HG03175 (cell line): Measurements from ENCODE around the gene DIS3L2.

Source experiments
- ATAC-seq: cut with Tn5 transposase; IDR thresholded peaks from one replicate; pipeline ENCODE4 v1.9.1; 2021; ENCODE audit warnings: mild to moderate bottlenecking, moderate library complexity; ENCODE audit not compliant: unreplicated experiment

The DIS3L2 gene

DNA sequence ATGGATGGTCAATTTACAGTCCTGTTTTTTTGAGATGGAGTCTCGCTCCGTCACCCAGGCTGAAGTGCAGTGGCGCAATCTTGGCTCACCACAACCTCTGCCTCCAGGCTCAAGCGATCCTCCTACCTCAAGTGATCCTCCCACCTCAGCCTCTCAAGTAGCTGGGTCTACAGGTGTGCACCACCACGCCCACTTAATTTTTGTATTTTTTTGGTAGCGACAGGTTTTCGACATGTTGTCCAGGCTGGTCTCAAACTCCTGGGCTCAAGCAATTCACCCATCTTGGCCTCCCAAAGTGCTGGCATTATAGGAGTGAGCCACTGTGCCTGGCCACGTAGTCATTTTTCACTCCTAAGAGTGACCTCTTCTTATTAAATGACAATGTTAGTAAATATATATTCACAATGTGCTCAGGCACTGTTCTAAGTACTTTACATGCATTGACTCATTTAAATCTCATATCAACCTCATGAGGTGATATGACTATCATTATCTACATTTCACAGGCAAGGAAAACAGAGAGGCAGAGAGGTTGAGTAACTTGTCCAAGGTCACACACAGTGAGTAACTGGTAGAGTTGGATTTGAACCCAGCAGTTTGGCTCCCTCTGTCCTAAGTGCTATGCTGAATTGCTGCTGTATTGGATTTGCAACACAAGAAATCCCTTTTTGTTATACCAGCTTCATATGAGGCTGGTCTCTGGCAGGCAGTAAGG lies 5.6 kb upstream of the DIS3L2 start:
- ATAC-seq = no peak

DNA sequence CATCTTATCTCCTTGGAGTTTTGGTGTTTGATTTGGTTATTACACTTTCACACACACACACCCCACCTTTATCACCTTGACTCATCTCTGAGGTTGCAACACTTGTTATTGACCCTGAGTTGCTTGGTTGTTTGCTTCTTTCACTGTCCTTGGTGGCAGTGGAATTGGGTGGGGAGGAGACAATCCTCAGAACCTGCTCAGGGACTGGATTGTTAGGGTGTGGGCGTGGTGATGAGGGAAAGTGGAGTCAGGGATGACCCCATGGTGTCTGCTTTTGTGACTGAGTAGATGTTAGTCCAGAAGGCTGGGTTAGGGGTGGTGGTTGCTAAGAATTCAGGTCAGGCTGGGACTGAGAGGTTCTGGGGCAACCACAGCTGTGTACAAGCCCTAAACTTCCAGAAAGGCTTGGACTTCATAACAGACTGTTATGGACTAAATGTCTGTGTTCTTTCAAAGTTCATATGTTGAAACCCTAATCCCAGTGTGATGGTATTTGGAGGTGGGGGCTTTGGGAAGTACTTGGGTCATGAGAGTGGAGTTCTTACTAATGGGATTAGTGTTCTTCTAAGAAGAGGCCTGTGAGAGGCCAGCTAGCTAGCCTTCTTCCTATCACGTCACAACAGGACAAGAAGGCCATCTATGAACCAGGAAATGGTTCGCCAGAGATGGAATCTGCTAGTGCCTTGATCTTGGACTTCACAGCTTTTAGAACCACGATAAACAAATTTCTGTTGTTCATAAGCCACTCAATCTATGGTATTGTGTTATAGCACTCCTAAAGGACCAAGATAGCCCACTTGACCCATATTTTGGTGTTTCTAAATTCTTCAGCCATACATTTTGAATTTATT lies 3.4 kb upstream of the DIS3L2 start:
- no peak for ATAC-seq

DNA sequence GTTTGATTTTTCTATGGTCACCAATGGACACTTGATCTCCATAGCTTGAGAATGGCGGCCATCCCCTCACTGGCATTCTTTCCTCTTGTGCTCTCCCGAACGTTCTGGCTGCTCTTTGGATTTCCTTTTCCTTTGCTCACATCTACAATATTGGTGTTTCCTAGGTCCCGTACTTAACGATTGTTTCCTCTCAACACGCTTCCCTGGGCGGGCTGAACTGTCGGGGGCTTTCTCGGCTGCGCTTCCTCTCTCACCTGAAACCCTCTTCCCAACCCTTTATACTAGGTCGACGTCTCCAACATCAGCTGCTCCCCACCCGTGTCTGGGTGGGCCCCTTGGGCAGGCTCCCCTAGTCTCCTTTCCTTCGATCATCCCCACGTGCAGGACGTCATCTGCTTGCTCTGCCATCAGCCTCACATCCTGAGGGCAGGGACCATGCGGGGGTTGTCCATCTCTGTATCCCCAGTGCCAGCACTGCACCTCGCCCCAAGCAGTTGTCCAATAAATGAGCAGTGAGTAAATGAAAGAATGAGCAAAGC lies 634 bp upstream of the DIS3L2 start:
- ATAC-seq = no peak

DNA sequence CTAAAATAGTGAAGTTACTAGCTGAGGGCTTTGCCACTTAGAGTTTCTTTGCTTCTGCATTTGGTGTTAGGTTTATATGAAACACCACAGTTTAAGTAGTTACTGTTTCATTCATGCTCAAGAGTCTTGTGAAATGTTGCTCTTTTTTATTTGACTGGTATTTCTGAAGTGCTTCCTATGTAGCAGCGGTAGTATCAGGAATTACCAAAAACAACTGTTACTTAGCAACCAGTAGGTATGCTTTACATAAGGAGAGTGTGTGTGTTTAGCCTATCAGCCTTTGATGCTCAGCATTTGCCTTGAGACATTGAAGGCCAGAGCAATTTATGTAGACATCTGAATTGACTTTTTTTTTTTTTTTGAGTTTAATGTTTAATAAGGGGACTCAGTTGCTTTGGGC lies 3.6 kb downstream of the DIS3L2 start:
- no peak for ATAC-seq

DNA sequence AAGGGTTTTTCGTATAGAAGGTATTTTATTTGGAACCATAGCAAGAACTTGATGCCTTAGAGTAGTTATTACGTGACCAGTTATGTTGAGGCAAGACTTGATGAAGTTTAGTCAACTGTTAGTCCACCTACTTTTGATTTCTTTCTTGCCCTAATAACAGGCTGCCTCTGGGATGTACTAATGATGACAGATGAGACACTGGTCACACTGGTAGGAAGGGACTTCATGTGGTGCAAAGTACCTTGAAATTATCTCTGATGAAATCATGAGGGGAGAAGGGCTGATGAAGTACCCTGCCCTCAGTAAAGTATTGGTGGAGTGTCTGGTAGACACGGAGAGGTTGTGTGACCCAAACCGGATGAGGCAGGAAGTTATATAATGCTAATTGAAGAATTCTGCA lies 5.4 kb downstream of the DIS3L2 start:
- ATAC-seq = no peak

DNA sequence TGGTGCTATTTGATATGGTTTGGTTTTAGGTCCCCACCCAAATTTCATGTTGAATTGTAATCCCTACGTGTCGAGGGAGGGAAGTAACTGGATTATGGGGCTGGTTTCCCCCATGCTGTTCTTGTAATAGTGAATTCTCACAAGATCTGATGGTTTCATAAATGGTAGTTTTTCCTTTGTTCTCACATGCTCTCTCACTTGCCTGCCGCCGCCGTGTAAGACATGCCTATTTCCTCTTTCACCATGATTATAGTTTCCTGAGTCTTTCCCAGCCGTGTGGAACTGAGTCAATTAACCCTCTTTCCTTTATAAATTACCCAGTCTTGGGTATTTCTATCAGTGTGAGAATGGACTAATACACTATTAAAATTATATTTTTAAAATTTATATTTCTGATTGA lies 7.3 kb downstream of the DIS3L2 start:
- no peak for ATAC-seq

DNA sequence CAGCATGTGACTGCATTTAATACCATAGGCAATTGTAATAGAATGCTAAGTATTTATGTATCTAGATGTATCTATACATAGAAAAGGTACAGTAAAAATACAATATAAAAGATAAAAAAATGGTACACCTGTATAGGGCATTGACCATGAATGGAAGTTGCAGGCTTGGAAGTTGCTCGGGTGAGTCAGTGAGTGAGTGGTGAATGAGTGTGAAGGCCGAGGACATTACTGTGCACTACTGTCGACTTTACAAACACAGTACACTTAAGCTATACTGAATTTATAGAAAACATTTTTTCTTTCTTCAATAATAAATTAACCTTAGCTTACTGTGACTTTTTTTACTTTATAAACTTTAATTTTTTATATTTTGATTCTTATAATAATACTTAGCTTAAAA lies 8.9 kb downstream of the DIS3L2 start:
- no peak for ATAC-seq

DNA sequence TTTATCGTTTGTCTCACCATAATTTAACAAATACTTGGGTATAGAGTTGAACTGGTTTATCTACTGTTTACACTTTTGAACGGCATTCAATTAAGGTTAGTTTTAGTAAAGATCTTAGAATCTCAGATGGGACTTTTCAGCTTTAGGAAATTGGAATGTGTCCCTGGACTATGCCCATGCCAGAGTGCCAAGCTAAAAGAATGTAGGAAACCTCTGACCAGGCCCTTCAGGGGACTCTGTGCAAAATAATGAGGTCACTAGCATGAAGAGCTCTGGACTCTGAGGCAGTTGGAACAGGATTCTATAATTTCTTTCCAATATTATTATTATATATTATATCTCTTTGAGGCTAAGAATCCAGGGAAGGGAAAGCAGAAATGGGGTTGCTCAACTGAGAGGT lies 13.5 kb downstream of the DIS3L2 start:
- no peak for ATAC-seq

DNA sequence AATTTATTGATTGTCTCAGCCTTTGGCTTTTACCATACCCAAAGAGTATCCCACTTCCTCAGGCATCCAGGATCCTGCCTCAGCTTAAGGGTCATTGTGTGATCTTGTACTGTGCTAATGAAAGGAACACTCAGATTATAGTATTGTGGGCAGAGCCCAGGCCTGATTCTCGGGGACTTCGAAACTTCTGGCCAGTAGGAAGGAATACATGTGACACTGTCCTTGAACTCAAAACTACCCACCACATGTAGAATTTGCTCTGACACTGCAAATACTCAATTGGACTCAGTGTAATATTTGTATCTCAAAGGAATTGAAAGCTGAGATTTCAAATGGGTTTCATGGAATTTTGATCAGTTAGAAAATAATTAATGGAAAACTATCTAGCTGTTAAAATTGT lies 15.9 kb downstream of the DIS3L2 start:
- ATAC-seq = no peak

DNA sequence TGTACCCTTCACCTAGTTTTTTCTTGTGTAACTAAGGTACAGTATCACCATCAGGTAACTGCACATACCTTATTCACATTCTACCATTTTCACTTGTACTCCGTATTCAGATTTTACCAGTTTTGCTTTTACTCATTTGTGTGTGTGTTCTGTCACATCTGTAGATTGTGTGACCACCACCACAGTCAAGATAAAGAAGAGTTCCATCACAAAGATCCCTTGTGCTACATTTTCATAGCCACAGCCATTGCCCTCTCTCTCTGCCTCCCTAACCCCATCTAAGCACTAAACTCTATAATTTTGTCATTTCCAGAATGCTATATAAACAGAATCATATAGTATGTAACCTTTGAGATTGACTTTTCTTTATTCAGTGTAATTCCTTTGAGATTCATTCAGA lies 23.5 kb downstream of the DIS3L2 start:
- ATAC-seq = no peak

DNA sequence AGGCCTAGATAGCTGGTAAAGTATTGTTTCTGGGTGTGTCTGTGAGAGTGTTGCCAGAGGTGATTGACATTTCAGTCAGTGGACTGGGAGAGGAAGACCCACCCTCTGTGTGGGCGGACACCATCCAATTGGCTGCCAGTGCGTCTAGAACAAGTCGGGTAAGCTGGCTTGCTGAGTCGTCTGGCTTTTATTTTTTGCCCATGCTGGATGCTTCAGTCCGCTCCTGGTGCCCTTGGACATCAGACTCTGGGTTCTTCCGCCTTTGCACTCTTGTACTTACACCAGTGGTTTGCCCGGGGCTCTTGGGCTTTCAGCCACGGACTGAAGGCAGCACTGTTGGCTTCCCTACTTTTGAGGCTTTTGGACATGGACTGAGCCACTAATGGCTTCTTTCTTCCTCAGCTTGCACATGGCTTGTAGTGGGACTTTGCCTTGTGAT lies 24.3 kb downstream of the DIS3L2 start:
- ATAC-seq = no peak

DNA sequence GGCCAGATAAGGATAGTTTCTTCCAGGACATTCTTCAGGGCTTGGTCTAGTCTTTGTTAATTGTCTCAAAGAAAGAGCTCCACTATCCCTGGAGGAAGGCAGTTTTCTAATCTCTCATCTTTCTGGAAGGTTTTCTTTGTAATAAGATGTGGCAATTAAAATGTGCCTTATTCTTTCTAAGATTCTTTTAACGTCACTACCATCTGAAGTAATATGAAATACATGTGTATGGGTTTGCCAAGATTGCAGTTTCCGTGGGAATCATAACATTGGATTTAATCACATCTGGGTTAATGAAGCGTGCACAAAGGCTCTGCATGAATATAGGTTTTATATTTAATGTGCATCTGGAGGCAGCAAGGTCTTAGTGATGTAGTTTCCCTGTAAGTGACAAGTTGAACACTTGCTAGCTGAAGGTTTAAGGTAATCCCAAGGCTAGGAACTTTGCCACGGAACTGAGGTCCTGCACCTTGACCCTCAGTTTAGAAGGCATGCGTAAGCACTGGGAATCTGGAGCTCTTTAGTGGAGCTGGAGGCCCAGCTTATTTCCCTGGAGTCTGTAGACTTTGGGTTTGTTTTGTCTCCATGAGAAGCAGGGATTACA lies 25.7 kb downstream of the DIS3L2 start:
- no peak for ATAC-seq

DNA sequence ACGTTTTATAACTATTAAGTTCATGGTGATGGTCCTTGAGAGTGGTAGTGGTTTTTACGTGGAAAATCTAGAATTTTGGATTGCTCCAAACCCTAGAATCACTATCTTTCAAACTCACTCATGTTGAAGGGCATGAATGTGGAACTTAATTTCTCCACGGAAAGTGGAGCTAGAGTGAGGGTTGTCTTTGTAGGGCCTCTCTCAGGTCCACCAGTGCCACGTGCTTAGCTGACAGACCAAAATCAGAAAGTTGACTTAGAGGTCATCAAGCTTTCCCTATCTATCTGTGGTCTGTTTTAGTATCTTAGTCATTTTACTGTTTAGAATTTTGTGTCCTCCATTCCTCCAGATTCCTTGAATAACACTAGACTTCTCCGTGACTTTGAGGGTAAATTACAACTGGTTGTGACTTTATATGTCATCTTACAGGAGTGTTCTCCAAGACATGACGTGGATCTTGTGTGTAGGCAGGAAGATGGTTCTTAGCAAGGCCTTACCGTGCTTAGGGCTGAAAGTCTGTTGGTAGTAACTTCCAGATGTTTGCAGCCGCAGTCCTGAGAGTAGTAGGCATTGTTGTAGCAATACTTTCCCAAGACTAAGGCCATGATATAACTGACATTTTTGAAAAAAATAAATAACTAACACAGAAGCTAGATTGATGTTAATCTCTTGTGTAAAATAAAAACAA lies 26.8 kb downstream of the DIS3L2 start:
- no peak for ATAC-seq

DNA sequence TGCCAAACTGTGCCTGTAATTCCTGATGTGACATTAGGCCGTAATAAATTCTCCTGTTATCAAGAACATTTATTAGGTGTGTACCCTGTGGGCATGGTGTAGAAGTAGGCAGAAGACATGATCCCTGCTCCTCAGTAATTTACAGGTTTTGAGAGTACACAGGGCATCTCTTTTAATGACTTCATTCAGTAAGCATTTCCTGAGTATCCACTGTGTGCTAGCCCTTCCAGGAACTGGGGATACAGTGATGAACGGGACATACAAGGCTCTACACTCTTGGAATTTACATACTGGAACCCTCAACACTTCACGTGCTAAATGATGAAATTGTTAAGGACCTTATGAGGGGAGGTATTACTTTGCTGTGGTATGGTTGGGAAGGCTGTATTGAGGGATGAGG lies 30.2 kb downstream of the DIS3L2 start:
- ATAC-seq = no peak

DNA sequence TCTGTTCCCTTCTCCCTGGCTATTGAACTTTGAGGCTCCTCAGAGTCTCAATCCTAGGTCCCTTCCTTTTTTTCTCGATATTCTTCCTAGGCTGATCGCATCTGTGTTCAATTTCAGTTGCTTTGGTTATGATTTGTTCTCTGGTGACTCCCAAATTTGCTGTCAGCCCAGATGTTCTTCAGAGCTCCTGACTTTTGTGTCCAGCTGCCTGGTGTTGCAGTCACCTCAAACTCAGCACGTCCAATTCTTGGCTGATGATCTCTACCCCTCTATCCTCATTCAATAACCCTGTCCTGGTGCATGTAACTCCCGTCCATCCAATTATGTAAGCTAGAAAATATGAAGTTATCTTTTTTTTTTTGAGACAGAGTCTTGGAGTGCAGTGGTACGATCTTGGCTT lies 31.4 kb downstream of the DIS3L2 start:
- ATAC-seq = no peak

DNA sequence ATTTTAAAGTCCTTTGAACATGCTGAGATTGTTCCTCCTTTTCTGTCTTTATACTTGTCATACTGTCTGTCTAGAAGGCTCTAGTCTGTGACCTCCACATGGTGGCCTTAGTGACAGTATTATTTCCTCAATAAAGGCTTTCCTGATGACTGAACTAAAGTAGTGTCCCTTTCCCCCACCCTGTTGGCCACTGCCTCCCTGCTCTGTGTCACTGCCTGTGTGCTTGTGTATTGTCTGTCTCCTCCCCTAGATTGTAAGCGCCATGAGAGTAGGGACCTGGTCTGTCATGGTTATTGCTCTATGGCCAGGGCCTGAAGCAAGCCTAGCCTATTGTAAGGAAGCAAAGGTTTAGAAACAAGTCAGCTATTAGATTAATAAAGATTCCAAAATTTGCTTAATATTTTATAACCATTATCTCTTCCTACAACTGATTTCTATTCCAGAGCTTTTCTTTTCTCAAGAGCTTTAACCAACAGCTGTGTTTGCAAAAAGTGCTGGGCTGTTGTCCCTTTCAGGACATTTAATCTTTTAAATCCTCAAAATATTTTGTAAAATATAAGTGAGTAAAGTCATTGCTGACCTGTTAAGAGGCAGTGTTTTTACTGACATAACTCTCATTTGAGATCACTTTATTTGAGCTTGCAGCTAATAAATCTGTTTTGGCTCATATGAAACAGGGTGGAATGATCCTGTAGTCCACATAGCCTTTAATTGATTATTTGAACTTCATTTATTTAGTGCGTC lies 35.5 kb downstream of the DIS3L2 start:
- ATAC-seq = no peak

DNA sequence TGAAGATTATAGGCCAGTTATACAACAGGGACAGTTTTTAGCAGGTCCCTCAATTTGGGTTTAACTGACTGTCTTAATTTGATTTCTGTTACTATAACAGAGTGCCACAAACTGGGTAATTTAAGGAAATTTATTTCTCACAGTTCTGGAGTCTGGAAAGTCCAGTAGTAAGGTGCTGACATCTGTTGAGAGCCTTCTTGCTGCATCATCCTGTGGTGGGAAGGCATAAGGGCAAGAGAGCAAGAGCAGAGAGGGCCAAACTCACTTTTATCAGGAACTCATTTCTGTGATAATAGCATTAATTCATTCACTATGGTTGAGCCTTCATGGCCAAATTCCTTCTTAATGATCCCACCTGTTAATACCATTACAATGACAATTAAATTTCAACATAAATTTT lies 36.5 kb downstream of the DIS3L2 start:
- no peak for ATAC-seq

DNA sequence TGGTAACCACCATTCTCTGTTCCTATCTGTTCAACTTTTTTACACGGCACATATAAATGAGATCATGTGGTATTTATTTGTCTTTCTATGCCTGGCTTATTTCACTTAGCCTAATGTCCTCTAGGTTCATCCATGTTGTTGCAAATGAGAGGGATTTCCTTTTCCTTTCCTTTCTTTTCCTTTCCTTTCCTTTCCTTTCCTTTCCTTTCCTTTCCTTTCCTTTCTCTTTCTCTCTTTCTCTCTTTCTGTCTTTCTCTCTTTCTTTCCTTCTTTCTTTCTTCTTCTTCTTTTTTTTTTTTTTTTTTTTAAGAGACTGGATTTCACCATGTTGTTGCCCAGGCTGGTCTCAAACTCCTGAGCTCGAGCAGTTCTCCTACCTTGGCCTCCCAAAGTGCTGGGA lies 38.9 kb downstream of the DIS3L2 start:
- no peak for ATAC-seq

DNA sequence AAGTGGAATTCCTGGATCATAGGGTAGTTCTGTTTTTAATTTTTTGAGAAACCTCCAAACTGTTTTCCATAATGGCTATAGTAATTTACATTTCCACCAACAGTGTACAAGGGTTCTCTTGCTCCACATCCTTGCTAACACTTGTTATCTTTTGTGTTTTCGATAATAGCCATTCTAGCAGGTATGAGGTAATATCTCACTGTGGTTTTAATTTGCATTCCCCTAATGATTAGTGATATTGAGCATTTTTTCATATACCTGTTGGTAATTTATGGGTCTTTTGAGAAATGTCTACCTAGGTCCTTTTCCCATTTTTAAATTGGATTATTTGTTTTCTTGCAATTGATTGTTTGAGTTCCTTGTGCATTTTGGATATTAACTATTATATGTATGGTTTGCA lies 39.6 kb downstream of the DIS3L2 start:
- ATAC-seq = no peak

DNA sequence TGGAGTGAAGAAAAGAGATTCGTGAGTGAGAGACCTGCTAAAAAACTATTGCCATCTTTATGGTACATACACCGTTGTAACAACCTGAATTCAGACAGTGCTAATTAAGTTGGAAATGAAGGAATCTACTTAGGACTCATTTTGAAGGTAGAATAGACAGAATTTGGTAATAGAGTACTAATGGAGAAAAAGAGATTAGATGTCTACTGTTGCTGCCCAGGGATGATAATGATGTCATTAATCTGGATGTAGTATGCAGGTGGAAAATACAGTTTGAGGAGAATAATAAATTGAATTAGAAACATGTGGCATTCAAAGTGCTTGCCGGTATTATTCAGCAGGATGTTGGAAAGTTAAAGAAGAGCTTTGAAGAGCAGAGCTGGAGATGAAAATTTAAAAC lies 44.7 kb downstream of the DIS3L2 start:
- ATAC-seq = no peak
